Measurements from ENCODE around the gene KCNS1.

GRCh38 chr20:45121388-45121787, 20.5 kb upstream of the KCNS1 start:
- TF ChIP-seq CTCF (IDR thresholded peaks at IDR 0.05) (no peak), SP1 (CRISPR knock-in tag; conservative IDR thresholded peaks at IDR 0.05) (no peak), MLX (CRISPR knock-in tag; IDR thresholded peaks at IDR 0.05) (no peak), MAX (CRISPR knock-in tag; IDR thresholded peaks at IDR 0.05) (no peak), NR3C1 (CRISPR knock-in tag; conservative IDR thresholded peaks at IDR 0.05; ENCODE audit: low read depth) (no peak), E2F4 (CRISPR knock-in tag; IDR thresholded peaks at IDR 0.05; ENCODE audit: borderline replicate concordance, low read depth) (no peak), SMAD3 (CRISPR knock-in tag; IDR thresholded peaks at IDR 0.05; ENCODE audit: borderline replicate concordance) (no peak), ETV6 (CRISPR knock-in tag; IDR thresholded peaks at IDR 0.05) (no peak), HMGXB4 (CRISPR knock-in tag; IDR thresholded peaks at IDR 0.05) (no peak), E2F5 (CRISPR knock-in tag; IDR thresholded peaks at IDR 0.05) (no peak), FOXK1 (CRISPR knock-in tag; IDR thresholded peaks at IDR 0.05) (no peak)

Data from WTC11 (cell line).